SK-N-MC (cell line): ENCODE measurements around the gene KCNAB2.

Experiments
- DNase-seq: peaks from one replicate; pipeline ENCODE4 v3.0.0-alpha.2; 2011; ENCODE audit warnings: low read depth, low spot score
- H3K27ac ChIP-seq: fragments of 200-600 bp; sonication (generic); 2 replicates; pipeline ENCODE4 v1.5.1; 2016; ENCODE audit warnings: mixed run types
- H3K36me3 ChIP-seq: fragments of 200-600 bp; sonication (generic); 2 replicates; pipeline ENCODE4 v1.6.1; 2017; ENCODE audit warnings: antibody characterized with exemption, low read length, mixed read lengths; ENCODE audit not compliant: insufficient read depth
- H3K4me3 ChIP-seq: fragments of 200-600 bp; sonication (generic); 2 replicates; pipeline ENCODE4 v1.5.1; 2016
- H3K9ac ChIP-seq: fragments of 200-600 bp; sonication (generic); 2 replicates; pipeline ENCODE4 v1.8.0; 2017; ENCODE audit warnings: mixed run types, mixed read lengths; ENCODE audit not compliant: insufficient read length
- H3K9me3 ChIP-seq: fragments of 200-600 bp; sonication (generic); 2 replicates; pipeline ENCODE4 v1.6.1; 2017; ENCODE audit warnings: low read depth, mild to moderate bottlenecking, antibody characterized with exemption, low read length, moderate library complexity, mixed read lengths
- EZH2 ChIP-seq: fragments of 200-600 bp; sonication (generic); IDR thresholded peaks from one replicate; pipeline ENCODE4 v1.6.1; 2017; ENCODE audit warnings: antibody characterized with exemption
- FOXP2 ChIP-seq: optimal IDR thresholded peaks from 2 replicates; pipeline ENCODE3; 2011; ENCODE audit warnings: mild to moderate bottlenecking, moderate library complexity; ENCODE audit not compliant: insufficient read depth; ENCODE audit errors: extremely low read length, control extremely low read depth
- POLR2AphosphoS5 ChIP-seq: IDR thresholded peaks from 2 replicates; pipeline ENCODE4 v1.6.1; 2012; ENCODE audit warnings: mild to moderate bottlenecking, low read depth, low read length, borderline replicate concordance

KCNAB2 gene

DNA sequence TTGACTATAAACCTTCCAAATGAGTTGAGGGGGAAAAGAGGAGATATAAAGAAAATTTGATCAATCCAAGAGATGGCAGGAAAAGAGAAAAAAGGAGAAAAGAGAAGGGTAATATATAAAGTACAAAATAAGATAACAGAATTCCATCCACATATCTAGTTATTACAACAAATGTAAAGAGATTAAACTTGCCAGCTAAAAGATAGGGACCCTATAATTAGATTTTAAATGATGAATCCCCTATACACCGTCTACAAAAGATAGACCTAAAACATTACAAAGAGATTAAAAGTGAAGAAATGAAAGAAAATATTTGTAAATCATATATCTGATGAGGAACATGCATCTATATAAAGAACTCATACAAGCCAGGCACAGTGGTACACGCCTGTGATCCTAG lies 71.4 kb downstream of the KCNAB2 start:
- DNase-seq, result no peak
- H3K9ac ChIP-seq, result no peak overlapping the region
- TF ChIP-seq EZH2 (no peak), POLR2AphosphoS5 (no peak), FOXP2 (no peak)
- no peak overlapping the region for H3K4me3 ChIP-seq
- H3K27ac ChIP-seq, result no peak overlapping the region
- 0 out of 2 replicates have a peak, but pooled peaks cover 2% of the 10 kb centered on the region for H3K9me3 ChIP-seq
- H3K36me3 ChIP-seq, result no peaks in the 10 kb centered on the region

DNA sequence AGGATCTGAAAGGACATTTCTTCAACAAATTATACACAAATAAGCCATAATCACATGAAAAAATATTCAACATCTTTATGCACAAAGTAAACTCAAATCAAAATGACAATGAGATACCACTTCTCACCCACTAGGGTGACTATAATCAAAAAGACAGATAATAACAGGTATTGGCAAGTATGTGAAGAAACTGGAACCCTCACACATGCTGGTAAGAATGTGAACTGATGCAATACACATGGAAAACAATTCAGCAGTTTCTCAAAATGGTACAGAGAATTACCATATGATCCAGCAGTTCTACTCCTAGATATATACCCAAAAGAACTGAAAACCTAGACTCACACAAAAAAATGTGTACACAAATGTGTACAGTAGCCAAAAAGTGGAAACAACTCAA lies 71.9 kb downstream of the KCNAB2 start:
- H3K9me3 ChIP-seq, result 0 out of 2 replicates have a peak, but pooled peaks cover 2% of the 10 kb centered on the region
- H3K9ac ChIP-seq, result no peak overlapping the region

DNA sequence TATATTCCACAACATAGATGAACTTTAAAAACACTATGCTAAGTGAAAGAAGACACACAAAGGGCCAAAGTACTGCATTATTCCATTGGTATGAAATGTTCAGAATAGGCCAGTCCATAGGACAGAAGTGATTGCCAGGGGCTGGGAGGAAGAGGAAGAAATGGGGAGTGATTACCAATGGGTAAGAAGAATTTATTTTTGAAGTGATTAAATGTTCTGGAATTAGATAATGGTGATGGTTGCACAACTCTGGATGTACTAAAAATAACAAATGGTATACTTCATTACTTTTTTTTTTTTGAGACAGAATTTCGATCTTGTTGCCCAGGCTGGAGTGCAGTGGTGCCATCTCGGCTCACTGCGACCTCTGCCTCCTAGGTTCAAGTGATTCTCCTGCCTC lies 72.7 kb downstream of the KCNAB2 start:
- Histone ChIP-seq H3K36me3 (no peaks in the 10 kb centered on the region), H3K27ac (no peak overlapping the region), H3K4me3 (no peak overlapping the region), H3K9me3 (0 out of 2 replicates have a peak, but pooled peaks cover 2% of the 10 kb centered on the region), H3K9ac (no peak overlapping the region)
- no peak for DNase-seq
- TF ChIP-seq POLR2AphosphoS5, result no peak
- no peak for TF ChIP-seq FOXP2
- TF ChIP-seq EZH2, result no peak

More for the DNA sequence above, 71.9 kb downstream of the KCNAB2 start:
- DNase-seq, result no peak
- no peaks in the 10 kb centered on the region for H3K36me3 ChIP-seq
- H3K27ac ChIP-seq, result no peak overlapping the region
- H3K4me3 ChIP-seq, result no peak overlapping the region
- TF ChIP-seq EZH2, result no peak
- TF ChIP-seq FOXP2, result no peak
- TF ChIP-seq POLR2AphosphoS5, result no peak

DNA sequence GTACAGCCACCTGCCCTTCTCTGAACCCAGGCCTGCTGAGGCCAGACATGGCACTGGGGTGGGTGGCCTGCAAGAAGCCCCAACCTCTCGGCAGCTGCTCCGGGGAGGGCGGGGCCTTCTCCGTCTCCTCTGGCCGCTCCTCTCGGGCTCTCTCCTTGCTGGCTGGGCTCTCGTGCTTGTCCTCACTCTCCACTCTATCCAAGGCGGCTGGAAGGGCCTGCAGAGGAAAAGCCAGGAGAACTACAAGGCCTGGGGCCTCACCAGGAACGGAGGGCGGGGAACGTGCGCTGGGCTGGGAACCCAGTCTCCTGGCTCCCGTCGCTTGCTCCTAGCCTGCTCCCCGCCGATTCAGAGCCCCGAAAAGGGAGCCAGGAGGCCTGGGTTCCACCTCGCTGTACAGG lies 75.3 kb downstream of the KCNAB2 start:
- Histone ChIP-seq H3K27ac (no peak overlapping the region), H3K9ac (no peak overlapping the region), H3K9me3 (0 out of 2 replicates have a peak, but pooled peaks cover 2% of the 10 kb centered on the region), H3K36me3 (no peaks in the 10 kb centered on the region), H3K4me3 (no peak overlapping the region)
- TF ChIP-seq FOXP2 (no peak), POLR2AphosphoS5 (no peak), EZH2 (no peak)
- DNase-seq, result no peak

DNA sequence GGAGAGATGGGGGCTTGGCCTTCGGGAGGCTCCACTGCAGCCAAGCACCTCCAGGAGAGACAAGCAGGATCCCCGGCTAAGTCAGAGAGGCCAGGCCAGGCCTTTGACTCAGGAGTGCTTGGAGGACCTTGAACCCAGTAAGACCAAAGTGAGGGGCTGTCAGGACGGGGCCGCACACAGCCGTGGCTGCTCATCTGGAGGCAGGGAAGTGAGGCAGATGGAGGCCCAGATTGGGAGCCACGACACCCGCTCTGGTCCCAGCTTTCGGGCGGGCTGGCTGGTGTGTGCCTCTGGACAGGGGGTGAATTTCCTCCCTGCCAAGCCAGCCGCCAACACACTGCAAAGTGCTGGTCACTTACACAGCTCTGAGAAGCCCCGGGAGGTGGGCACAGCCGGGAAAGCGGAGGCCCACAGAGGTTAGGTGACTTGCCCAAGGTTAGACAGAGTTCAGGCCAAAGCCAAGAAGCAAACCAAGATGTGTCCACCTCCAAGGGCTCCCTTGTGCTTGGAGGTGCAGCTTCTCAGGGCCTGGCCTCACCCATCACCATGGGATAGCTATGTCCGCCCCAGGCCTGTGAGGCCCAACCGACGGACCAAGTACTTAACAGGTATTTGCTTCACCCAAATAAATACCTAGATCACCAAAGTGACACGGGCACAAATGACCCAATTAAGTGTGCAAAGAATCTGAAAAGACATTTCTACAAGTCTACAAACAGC lies 76.1 kb downstream of the KCNAB2 start:
- TF ChIP-seq POLR2AphosphoS5, result no peak
- Histone ChIP-seq H3K4me3 (no peak overlapping the region), H3K9me3 (0 out of 2 replicates have a peak, but pooled peaks cover 2% of the 10 kb centered on the region), H3K9ac (no peak overlapping the region), H3K27ac (no peak overlapping the region), H3K36me3 (no peaks in the 10 kb centered on the region)
- DNase-seq, result no peak

DNA sequence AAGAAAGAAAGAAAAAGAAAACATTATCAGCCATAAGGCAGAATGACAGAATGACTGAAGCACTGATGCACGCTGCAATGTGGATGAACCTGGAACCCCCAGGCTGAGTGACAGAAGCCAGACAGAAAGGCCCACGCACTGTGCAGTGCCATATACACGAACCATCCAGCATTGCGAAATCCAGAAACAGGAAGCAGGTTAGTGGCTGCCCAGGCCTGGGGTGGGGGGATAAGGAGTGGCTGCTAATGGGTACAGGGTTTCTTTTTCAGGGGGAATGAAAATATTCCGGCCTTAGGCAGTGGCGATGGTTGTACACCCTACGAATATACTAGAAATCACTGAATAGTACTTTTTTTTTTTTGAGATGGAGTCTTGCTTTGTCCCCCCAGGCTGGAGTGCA lies 77.4 kb downstream of the KCNAB2 start:
- H3K4me3 ChIP-seq, result no peak overlapping the region
- no peak overlapping the region for H3K27ac ChIP-seq
- TF ChIP-seq FOXP2 (no peak), POLR2AphosphoS5 (no peak), EZH2 (no peak)
- H3K9me3 ChIP-seq, result no peaks in the 10 kb centered on the region
- no peak overlapping the region for H3K9ac ChIP-seq
- no peaks in the 10 kb centered on the region for H3K36me3 ChIP-seq
- DNase-seq, result no peak

DNA sequence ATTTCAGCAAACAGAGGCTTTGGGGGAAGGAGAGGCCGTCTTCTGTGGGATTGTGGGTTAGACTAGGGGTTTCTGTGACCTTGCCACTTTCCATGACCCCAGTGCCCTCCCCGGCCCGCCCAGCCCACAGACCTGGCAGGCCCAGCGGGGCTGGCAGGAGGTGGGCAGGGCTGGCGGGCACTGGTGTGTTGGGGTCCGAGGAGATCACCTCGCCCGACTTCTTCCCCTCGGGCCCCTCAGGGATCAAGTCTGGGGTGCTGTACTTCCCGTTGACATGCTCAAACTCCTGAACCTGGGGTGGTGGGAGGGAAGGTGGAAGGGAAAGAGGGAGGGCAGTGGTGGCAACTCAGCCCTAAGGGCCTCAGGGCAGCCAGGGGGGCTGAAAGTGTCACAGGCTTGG lies 78.1 kb downstream of the KCNAB2 start:
- no peak overlapping the region for H3K9ac ChIP-seq
- TF ChIP-seq EZH2, result no peak
- no peak for TF ChIP-seq FOXP2
- TF ChIP-seq POLR2AphosphoS5, result no peak
- H3K9me3 ChIP-seq, result no peaks in the 10 kb centered on the region
- no peak overlapping the region for H3K4me3 ChIP-seq
- H3K27ac ChIP-seq, result no peak overlapping the region
- no peaks in the 10 kb centered on the region for H3K36me3 ChIP-seq
- no peak for DNase-seq

DNA sequence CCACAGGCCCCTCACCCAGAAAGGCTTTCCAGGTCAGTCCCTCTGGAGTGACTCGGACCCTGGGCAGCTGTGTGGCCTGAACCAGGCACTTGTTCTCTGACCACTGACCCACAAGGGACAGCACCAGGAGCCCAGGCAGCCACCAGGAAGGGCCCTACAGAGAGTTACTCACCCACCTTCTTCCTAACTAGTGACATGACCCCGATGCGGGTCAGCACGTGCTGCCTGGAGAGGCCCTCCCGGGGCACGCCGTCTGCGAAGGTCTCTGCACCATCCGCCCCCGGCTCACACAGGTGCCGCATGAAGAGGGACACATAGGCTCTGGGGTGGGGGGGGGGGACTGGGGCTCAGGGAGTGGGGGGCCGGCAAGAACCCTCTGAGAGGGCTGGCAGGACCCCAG lies 78.7 kb downstream of the KCNAB2 start:
- H3K4me3 ChIP-seq, result no peak overlapping the region
- no peak overlapping the region for H3K9ac ChIP-seq
- no peak overlapping the region for H3K27ac ChIP-seq
- H3K36me3 ChIP-seq, result no peaks in the 10 kb centered on the region
- TF ChIP-seq FOXP2 (no peak), EZH2 (no peak)
- DNase-seq, result no peak
- no peaks in the 10 kb centered on the region for H3K9me3 ChIP-seq

DNA sequence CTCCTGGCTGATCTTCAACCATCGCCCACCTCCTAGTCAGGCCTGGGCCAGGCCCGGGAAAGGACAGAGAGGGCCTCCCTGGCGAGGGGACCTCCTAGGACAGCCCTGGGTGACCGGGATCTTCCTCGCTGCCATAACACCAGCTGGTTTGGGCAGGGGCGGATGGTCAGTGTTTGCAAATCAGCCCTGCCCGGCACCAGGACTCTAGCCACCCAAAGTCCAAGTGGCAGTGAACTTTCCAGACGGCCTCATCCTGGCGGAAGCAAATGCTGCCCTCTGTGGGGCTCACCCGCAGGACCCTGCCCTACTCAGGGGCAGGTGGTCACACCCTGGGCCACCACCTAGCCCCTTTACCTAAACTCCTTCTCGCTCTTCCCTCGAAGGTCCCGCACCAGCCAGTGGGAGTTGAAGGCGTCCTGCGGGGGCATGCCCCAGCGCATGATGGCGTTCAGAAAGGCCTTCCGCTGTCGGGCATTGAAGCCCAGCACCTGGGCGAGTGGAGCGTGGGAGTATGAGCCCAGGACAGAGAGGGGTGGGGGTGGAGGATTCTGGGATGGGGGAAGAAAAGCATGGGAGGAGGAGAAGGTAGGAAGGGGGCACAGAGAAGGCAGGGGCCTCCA lies 79.2 kb downstream of the KCNAB2 start:
- TF ChIP-seq POLR2AphosphoS5 (no peak), FOXP2 (no peak), EZH2 (no peak)
- no peaks in the 10 kb centered on the region for H3K36me3 ChIP-seq
- DNase-seq, result no peak

More for the DNA sequence above, 79.2 kb downstream of the KCNAB2 start:
- H3K9me3 ChIP-seq, result no peaks in the 10 kb centered on the region
- no peak overlapping the region for H3K4me3 ChIP-seq
- H3K27ac ChIP-seq, result no peak overlapping the region
- H3K9ac ChIP-seq, result no peak overlapping the region
